ENCODE results near the gene TRIP10. TPM values are rescaled to one million over a fixed set of nuclear protein-coding genes. Genes with fewer than 3 reads are reported as not detected.

The TRIP10 gene
- total RNA-seq, 4 donors from 2014 or later, result 48.9 to 65.8 (median 58.8) TPM

DNA sequence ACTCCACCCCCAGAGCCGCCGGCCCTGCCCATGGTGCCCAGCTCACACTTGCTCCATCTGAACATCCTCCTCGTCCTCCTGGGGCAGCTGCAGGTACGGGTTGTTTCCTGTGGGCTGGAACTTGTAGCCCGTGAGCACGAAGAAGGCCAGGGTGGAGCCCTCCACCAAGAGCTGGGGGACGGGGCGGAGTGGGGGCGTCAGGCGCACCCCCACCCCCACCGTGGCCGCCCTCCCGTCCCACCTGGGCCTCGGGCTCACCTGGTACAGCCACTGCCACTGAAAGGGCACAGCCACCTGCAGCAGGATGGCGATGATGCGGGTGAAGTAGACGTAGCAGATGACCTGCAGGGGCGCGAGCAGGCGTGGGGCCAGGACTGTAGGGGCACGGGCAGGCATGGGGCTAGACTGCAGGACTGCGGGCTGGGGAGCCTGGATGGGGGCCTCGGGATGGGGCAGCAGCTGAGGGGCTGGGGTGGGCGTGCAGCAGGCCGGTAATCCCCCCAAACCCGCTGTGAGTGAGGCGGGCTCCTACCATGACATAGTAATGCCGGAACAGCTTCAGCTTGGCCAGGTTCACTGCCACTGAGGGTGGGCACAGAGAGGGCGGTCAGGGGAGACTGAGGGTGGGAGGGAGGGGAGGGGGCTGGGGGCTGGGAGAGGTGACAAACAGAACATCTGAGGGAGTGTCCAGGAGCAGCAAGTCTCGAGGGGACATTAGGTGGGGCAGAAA is 8.4 kb upstream of the TRIP10 start:
- Histone ChIP-seq H3K4me3 (replicated peaks in 1 of 3) (no peak overlapping the region), H3K27me3 (no peaks in the 10 kb centered on the region), H3K36me3 (peaks cover 13 to 24% of the 10 kb centered on the region in 2 donors), H3K27ac (no peak overlapping the region), H3K4me1 (peaks cover 4 to 10% of the 10 kb centered on the region in 2 donors), H3K9me3 (no peaks in the 10 kb centered on the region)
- intact Hi-C loops (cut with DNase I), result loop anchor here (10.0 kb wide), 1 partner anchor 134 kb away; no protein-coding TSS in a partner anchor
- 93 to 95% methylated on average over 24 of the region's 30 CpGs for WGBS, 2 donors
- DNase-seq, result no peak
- no peak for TF ChIP-seq POLR2A (IDR thresholded peaks at IDR 0.05)
- TF ChIP-seq, protein P1, sequence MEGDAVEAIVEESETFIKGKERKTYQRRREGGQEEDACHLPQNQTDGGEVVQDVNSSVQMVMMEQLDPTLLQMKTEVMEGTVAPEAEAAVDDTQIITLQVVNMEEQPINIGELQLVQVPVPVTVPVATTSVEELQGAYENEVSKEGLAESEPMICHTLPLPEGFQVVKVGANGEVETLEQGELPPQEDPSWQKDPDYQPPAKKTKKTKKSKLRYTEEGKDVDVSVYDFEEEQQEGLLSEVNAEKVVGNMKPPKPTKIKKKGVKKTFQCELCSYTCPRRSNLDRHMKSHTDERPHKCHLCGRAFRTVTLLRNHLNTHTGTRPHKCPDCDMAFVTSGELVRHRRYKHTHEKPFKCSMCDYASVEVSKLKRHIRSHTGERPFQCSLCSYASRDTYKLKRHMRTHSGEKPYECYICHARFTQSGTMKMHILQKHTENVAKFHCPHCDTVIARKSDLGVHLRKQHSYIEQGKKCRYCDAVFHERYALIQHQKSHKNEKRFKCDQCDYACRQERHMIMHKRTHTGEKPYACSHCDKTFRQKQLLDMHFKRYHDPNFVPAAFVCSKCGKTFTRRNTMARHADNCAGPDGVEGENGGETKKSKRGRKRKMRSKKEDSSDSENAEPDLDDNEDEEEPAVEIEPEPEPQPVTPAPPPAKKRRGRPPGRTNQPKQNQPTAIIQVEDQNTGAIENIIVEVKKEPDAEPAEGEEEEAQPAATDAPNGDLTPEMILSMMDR (IDR thresholded peaks at IDR 0.05), result no peak

- intact Hi-C loops (cut with DNase I), result loop anchor here (10.0 kb wide), 1 partner anchor 133 kb away; no protein-coding TSS in a partner anchor
- no peak for TF ChIP-seq POLR2A (IDR thresholded peaks at IDR 0.05)
- TF ChIP-seq, protein P1 (IDR thresholded peaks at IDR 0.05), result no peak
- 90 to 93% methylated on average over 12 to 22 of the region's 22 CpGs for WGBS, 2 donors
- H3K27ac ChIP-seq, result no peak overlapping the region
- H3K36me3 ChIP-seq, result peaks cover 13 to 24% of the 10 kb centered on the region in 2 donors
- no peak for DNase-seq
- H3K27me3 ChIP-seq, result no peaks in the 10 kb centered on the region
- H3K9me3 ChIP-seq, result no peaks in the 10 kb centered on the region
- H3K4me3 ChIP-seq (replicated peaks in 1 of 3), result no peak overlapping the region
- H3K4me1 ChIP-seq, result peaks cover 9 to 13% of the 10 kb centered on the region in 2 donors
Observed at GRCh38 chr19:6731822-6732221, 7.7 kb upstream of the TRIP10 start.

DNA sequence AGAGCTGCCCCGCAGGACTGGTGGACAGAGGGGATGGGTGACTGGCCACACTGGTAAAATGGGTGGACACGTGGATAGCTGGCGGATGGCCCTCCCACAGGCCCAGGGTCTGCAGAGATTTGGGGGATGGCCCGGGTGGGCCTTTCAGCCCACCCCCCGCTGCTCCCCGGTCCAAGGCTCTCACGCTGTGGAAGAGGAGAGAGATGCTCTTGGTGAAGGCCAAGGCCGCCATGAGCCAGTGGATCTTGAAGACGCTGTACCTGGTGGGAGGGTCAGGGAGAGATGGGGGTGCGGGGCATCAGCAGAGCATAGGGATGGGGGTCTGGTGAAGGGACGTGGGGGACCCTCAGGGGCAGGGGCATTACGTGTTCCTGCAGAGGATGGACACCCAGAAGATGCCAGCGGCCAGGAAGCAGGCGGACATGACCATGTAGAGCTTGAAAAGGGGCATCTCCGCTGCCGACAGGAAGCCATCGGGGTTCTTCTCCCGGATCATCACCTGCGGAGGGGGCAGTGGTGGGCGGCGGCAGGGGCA is 6.6 kb upstream of the TRIP10 start:
- no peak for TF ChIP-seq POLR2A (IDR thresholded peaks at IDR 0.05)
- TF ChIP-seq, protein P1 (IDR thresholded peaks at IDR 0.05), result no peak
- Histone ChIP-seq H3K27ac (no peak overlapping the region), H3K4me1 (peaks cover 9 to 14% of the 10 kb centered on the region in 2 donors), H3K36me3 (peaks cover 13 to 24% of the 10 kb centered on the region in 2 donors), H3K4me3 (replicated peaks in 1 of 3) (no peak overlapping the region), H3K9me3 (no peaks in the 10 kb centered on the region), H3K27me3 (no peaks in the 10 kb centered on the region)
- DNase-seq, result no peak
- intact Hi-C loops (cut with DNase I), result loop anchor here (10.0 kb wide), 1 partner anchor 132 kb away; no protein-coding TSS in a partner anchor
- 93 to 95% methylated on average over 21 of the region's 21 CpGs for WGBS, 2 donors

DNA sequence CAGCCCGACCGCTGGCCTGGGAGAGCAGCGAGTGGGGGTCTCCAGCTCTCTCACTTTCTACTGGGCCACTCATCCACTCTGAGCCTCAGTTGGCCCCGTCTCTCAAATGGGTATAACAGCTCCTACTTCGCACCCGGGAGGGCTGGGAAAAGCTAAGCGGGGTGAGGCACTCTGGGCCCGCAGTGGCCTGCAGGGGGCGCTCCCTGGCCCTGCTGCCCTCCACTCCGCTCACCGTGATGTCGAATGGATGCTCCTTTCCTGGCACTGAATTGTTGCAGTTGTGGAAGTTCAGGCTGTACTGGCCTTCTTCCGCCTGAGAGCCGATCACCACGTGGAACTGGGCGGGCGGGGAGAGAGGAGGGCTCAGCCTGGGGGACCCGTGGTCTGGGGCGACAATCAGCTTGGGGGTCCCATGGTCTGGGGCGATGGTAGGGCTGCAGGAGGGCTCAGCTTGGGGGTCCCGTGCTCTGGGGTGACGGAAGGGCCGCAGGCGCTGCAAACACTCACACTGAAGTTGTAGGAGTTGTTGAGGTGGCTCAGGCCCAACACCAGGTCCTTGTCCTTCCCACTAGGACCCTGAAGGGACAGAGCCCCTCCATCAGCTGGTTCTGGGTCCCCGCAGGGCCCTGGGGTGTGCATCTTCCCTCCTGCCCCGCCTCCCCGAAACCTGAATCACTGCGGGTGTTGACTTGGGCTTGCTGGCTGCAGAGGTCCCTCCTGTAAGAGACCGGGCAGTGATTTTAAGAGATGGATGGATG is 6.0 kb upstream of the TRIP10 start:
- H3K36me3 ChIP-seq, result peaks cover 13 to 24% of the 10 kb centered on the region in 2 donors

More for the DNA sequence above, 6.0 kb upstream of the TRIP10 start:
- Histone ChIP-seq H3K4me1 (peaks cover 16 to 20% of the 10 kb centered on the region in 2 donors), H3K27ac (no peak overlapping the region), H3K9me3 (no peaks in the 10 kb centered on the region), H3K27me3 (no peaks in the 10 kb centered on the region), H3K4me3 (replicated peaks in 1 of 3) (no peak overlapping the region)
- intact Hi-C loops (cut with DNase I), result loop anchor here (10.0 kb wide), 1 partner anchor 131 kb away; no protein-coding TSS in a partner anchor
- TF ChIP-seq, protein P1 (IDR thresholded peaks at IDR 0.05), result peak in 1 of 6 experiments; percentile 13
- TF ChIP-seq POLR2A (IDR thresholded peaks at IDR 0.05), result no peak
- no peak for DNase-seq
- 92 to 94% methylated on average over 27 to 28 of the region's 29 CpGs for WGBS, 2 donors

Measured in thyroid gland (tissue), 4 donors.